Measurements from ENCODE around the gene HTT. TPM values are rescaled to one million over a fixed set of nuclear protein-coding genes. Genes with fewer than 3 reads are reported as not detected.

HTT gene
- total RNA-seq, 1 donor, result 44.5 TPM

DNA sequence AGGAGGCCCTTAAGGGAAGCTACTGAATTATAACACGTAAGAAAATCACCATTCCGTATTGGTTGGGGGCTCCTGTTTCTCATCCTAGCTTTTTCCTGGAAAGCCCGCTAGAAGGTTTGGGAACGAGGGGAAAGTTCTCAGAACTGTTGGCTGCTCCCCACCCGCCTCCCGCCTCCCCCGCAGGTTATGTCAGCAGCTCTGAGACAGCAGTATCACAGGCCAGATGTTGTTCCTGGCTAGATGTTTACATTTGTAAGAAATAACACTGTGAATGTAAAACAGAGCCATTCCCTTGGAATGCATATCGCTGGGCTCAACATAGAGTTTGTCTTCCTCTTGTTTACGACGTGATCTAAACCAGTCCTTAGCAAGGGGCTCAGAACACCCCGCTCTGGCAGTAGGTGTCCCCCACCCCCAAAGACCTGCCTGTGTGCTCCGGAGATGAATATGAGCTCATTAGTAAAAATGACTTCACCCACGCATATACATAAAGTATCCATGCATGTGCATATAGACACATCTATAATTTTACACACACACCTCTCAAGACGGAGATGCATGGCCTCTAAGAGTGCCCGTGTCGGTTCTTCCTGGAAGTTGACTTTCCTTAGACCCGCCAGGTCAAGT, 167.5 kb downstream of the HTT start:
- Histone ChIP-seq H3K27ac (ENCODE audit: low read depth, low read length) (no peak overlapping the region), H3K79me2 (ENCODE audit: insufficient read depth, low read length) (no peaks in the 10 kb centered on the region), H2AFZ (ENCODE audit: low read length) (no peak overlapping the region), H3K4me1 (ENCODE audit: insufficient read depth, low read length) (no peaks in the 10 kb centered on the region), H3K4me2 (ENCODE audit: insufficient read depth, low read length) (no peak overlapping the region), H3K4me3 (ENCODE audit: insufficient read depth, low read length) (no peak overlapping the region), H3K9me3 (ENCODE audit: low read depth, low read length) (no peaks in the 10 kb centered on the region), H3K36me3 (ENCODE audit: insufficient read depth, low read length) (peaks cover 22% of the 10 kb centered on the region), H4K20me1 (ENCODE audit: insufficient read depth, low read length) (no peaks in the 10 kb centered on the region), H3K27me3 (ENCODE audit: insufficient read depth, low read length) (no peaks in the 10 kb centered on the region)
- TF ChIP-seq, protein P1, sequence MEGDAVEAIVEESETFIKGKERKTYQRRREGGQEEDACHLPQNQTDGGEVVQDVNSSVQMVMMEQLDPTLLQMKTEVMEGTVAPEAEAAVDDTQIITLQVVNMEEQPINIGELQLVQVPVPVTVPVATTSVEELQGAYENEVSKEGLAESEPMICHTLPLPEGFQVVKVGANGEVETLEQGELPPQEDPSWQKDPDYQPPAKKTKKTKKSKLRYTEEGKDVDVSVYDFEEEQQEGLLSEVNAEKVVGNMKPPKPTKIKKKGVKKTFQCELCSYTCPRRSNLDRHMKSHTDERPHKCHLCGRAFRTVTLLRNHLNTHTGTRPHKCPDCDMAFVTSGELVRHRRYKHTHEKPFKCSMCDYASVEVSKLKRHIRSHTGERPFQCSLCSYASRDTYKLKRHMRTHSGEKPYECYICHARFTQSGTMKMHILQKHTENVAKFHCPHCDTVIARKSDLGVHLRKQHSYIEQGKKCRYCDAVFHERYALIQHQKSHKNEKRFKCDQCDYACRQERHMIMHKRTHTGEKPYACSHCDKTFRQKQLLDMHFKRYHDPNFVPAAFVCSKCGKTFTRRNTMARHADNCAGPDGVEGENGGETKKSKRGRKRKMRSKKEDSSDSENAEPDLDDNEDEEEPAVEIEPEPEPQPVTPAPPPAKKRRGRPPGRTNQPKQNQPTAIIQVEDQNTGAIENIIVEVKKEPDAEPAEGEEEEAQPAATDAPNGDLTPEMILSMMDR (IDR thresholded peaks at IDR 0.05; ENCODE audit: extremely low read depth, low read depth, low read length), result no peak
- DNase-seq (ENCODE audit: insufficient read length, low spot score, missing footprints), result no peak

DNA sequence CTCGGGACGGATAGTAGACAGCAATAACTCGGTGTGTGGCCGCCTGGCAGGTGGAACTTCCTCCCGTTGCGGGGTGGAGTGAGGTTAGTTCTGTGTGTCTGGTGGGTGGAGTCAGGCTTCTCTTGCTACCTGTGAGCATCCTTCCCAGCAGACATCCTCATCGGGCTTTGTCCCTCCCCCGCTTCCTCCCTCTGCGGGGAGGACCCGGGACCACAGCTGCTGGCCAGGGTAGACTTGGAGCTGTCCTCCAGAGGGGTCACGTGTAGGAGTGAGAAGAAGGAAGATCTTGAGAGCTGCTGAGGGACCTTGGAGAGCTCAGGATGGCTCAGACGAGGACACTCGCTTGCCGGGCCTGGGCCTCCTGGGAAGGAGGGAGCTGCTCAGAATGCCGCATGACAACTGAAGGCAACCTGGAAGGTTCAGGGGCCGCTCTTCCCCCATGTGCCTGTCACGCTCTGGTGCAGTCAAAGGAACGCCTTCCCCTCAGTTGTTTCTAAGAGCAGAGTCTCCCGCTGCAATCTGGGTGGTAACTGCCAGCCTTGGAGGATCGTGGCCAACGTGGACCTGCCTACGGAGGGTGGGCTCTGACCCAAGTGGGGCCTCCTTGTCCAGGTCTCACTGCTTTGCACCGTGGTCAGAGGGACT, 168.8 kb downstream of the HTT start:
- Histone ChIP-seq H3K79me2 (ENCODE audit: insufficient read depth, low read length) (no peaks in the 10 kb centered on the region), H3K4me2 (ENCODE audit: insufficient read depth, low read length) (no peak overlapping the region), H3K27ac (ENCODE audit: low read depth, low read length) (no peak overlapping the region), H3K36me3 (ENCODE audit: insufficient read depth, low read length) (peaks cover 19% of the 10 kb centered on the region), H3K9me3 (ENCODE audit: low read depth, low read length) (no peaks in the 10 kb centered on the region), H3K4me3 (ENCODE audit: insufficient read depth, low read length) (no peak overlapping the region), H3K4me1 (ENCODE audit: insufficient read depth, low read length) (no peaks in the 10 kb centered on the region), H4K20me1 (ENCODE audit: insufficient read depth, low read length) (no peaks in the 10 kb centered on the region), H2AFZ (ENCODE audit: low read length) (no peak overlapping the region), H3K27me3 (ENCODE audit: insufficient read depth, low read length) (no peaks in the 10 kb centered on the region)
- TF ChIP-seq, protein P1 (IDR thresholded peaks at IDR 0.05; ENCODE audit: extremely low read depth, low read depth, low read length), result no peak
- no peak for DNase-seq (ENCODE audit: insufficient read length, low spot score, missing footprints)

DNA sequence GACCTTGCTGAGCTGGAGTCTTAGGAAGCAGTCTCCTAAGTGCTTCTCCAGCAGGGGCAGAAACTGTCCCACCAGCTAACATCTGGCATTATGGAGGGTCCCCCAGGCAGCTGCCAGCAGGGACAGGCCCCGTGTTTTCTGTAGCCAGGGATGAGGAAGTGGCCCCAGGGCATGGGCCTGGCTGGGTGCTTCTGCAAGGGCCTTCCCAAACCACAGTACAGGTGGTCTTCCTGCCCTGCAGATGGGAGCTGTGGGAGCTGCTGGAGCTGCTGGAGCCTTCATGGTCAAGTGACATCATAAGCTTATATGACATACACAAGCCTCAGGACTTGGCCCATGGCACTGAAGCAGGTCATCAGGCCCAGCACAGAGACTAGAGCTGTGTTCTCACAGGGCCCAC, 169.5 kb downstream of the HTT start:
- H3K27ac ChIP-seq (ENCODE audit: low read depth, low read length), result no peak overlapping the region
- no peaks in the 10 kb centered on the region for H3K27me3 ChIP-seq (ENCODE audit: insufficient read depth, low read length)
- H2AFZ ChIP-seq (ENCODE audit: low read length), result no peak overlapping the region
- H3K79me2 ChIP-seq (ENCODE audit: insufficient read depth, low read length), result no peaks in the 10 kb centered on the region
- H3K4me1 ChIP-seq (ENCODE audit: insufficient read depth, low read length), result no peaks in the 10 kb centered on the region
- DNase-seq (ENCODE audit: insufficient read length, low spot score, missing footprints), result no peak
- peaks cover 18% of the 10 kb centered on the region for H3K36me3 ChIP-seq (ENCODE audit: insufficient read depth, low read length)
- H4K20me1 ChIP-seq (ENCODE audit: insufficient read depth, low read length), result no peaks in the 10 kb centered on the region
- H3K9me3 ChIP-seq (ENCODE audit: low read depth, low read length), result no peaks in the 10 kb centered on the region
- no peak overlapping the region for H3K4me2 ChIP-seq (ENCODE audit: insufficient read depth, low read length)
- no peak overlapping the region for H3K4me3 ChIP-seq (ENCODE audit: insufficient read depth, low read length)
- TF ChIP-seq, protein P1 (IDR thresholded peaks at IDR 0.05; ENCODE audit: extremely low read depth, low read depth, low read length), result no peak

DNA sequence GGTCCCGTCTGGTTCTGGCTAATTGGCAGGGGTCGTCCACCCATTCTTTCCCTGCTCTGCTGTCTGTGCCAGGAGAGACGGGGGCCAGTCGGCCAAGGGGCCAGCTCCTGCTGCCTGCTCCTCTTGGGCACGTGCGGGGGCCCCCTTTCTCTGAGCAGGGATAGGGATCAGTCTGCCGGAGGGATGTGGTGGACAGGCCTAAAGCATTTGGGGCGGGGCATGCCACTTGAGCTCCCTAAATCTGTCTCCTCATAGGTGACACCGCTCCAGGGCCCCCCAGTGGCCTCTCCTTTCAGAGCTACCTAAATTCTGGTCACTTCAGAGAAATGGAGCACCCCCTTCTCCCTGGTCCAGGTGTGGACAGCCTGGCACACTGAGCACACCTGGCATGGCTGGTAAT, 170.3 kb downstream of the HTT start:
- Histone ChIP-seq H4K20me1 (ENCODE audit: insufficient read depth, low read length) (no peaks in the 10 kb centered on the region), H3K36me3 (ENCODE audit: insufficient read depth, low read length) (peaks cover 12% of the 10 kb centered on the region), H3K27ac (ENCODE audit: low read depth, low read length) (no peak overlapping the region), H2AFZ (ENCODE audit: low read length) (no peak overlapping the region), H3K4me2 (ENCODE audit: insufficient read depth, low read length) (no peak overlapping the region), H3K4me1 (ENCODE audit: insufficient read depth, low read length) (no peaks in the 10 kb centered on the region), H3K79me2 (ENCODE audit: insufficient read depth, low read length) (no peaks in the 10 kb centered on the region), H3K9me3 (ENCODE audit: low read depth, low read length) (no peaks in the 10 kb centered on the region), H3K27me3 (ENCODE audit: insufficient read depth, low read length) (no peaks in the 10 kb centered on the region), H3K4me3 (ENCODE audit: insufficient read depth, low read length) (no peak overlapping the region)
- TF ChIP-seq, protein P1 (IDR thresholded peaks at IDR 0.05; ENCODE audit: extremely low read depth, low read depth, low read length), result no peak
- peak; percentile 88 for DNase-seq (ENCODE audit: insufficient read length, low spot score, missing footprints)
